GF-D8 (cell line): ENCODE measurements around the gene TMC5.
"Not testable (repeated sequence)": the region's sequence is repeated elsewhere in the genome, so short reads cannot be mapped to it uniquely, and the experiment has no call there.

Experiments
- DNase-seq: peaks from one replicate; lab custom pipeline; 2025; lab: John Stamatoyannopoulos, UW

The TMC5 gene

GRCh38 chr16:19400711-19401110, 17.0 kb upstream of the TMC5 start:
- no peak for DNase-seq

DNA sequence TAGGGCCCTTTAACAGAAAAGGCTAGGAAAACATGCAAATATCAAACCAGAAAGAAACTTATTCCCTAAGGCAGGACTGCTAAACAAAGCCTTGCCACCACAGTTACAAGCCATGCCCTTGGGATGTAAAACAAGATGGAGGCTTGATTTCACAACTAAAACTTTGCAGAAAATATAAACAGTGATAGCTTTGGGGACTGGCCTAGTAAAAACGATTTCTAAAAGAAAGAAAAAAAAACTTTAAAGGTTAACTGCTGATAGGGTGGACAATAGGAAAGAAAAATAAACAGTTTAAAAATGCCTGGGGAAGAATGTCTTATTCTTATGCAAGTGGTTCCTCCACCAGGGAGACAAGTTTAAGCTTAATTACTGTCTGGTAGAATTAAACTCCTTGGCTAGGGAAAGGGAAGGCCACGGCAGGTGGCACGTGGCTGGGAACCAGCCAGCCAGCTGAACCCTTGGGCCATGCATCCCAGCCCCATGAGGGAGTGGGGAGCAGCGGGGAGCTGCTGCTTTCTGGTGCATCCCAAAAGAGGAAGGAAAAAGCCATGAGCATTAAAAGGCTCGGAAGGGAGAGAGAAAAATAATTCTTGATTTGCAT, 10.7 kb upstream of the TMC5 start:
- no peak for DNase-seq

DNA sequence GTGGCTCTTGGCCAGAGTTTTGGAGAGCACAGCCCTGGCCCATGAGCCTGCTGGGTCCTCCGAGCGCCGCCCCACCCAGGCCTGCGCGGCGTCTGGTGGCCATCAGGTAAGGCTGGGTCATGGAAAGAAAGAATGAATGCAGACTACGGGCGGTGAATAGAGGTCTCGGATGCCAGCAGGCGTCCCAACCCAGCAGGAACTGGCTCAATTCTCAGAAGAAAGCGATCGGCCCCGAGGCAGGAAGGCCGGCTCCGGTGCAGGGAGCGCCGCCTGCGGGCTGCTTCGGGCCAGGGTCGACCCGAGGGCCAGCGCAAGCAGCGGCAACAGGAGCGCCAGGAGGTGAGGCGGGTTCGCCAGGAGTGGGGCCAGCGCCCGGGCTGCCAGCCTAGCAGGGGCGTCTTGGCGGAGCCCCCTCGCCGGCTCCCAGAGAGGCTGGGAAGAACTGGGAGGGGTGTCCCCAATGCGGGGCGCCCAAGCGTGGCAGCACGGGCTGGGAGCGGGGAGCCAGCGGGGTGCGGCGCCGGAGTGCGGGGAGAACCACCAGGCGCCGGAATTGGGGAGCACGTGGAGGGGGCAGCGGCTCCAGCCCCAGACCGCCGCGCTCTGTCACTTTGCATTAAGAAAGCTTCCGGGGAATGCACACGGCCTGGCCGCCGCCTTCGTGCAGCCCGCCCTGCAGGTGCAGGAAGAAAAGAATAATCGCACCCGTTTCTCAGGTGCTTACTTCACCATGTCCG, 7.1 kb upstream of the TMC5 start:
- DNase-seq: no peak

GRCh38 chr16:19411298-19411697, 6.4 kb upstream of the TMC5 start:
- no peak for DNase-seq

- DNase-seq: not testable (repeated sequence)
These were observed 5.6 kb upstream of the TMC5 start for GRCh38 chr16:19412055-19412454.

DNA sequence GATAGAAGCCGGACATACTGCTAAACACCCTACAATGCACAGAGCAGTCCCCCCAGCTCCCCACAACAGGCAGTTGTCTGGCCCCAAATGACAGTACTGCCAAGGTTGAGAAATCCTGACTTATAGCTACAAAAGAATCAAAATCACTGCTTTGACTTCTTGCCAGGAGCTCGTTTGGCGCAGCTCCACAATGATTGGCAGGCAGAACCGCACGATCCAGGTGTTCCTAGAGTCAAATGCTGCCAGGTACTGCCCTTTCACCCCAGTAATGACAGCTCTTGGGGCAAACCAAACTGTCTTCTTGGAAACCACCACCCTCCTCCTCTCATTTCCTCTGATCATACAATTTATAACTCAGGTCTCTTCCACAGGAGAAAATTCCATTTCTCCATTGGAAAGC, 2.2 kb upstream of the TMC5 start:
- DNase-seq: no peak

DNA sequence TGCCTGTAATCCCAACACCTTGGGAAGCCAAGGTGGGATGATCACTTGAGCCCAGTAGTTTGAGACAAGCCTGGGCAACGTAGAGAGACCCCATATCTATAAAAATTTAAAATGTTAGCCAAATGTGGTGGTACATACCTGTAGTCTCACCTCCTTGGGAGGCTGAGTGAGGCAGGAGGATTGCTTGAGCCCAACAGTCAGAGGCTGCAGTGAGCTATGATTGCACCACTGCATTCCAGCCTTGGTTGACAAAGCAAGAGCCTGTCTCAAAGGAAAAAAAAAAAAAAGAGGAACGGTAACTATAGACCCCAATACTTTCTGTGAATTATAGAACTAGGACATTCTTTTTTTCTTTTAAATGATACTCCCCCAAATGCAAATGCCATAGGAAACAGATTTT, 1.8 kb upstream of the TMC5 start:
- DNase-seq: no peak

- no peak for DNase-seq
These were observed 517 bp downstream of the TMC5 start for GRCh38 chr16:19418200-19418599.

- DNase-seq: no peak
These were observed 2.0 kb downstream of the TMC5 start for GRCh38 chr16:19419698-19420075.

DNA sequence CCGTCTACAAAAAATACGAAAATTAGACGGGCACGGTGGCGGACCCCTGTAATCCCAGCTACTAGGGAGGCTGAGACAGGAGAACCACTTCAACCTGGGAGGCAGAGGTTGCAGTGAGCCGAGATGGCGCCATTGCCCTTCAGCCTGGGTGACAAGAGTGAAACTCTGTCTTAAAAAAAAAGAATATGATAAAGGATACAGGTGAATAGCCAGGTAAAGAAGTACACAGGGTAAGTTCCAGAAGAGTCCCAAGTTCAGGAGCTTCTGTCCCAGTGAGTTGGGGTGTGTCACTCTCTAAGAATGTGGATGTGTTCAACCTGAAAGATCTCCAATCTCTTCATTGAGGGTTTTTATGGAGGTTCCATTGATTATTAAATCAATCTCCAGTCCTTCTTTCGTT, 6.8 kb downstream of the TMC5 start:
- no peak for DNase-seq

DNA sequence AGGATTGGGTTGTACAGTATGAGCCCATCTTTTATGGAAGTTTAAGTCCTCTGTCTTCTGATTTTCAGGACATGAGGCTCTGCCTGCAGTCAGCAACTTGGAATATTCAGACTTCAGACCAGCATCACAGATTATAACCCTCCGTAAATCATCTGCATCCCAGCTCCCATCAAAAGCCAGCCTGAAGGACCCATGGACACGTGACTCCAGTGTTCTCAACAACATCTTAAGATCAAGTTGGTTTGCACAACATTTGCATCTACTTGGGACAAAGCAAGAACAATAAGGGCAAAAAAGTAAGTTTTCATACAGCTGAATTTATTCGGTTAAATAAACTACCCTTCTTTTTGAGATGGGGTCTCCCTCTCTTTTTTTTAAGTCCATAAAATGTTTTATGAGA, 12.7 kb downstream of the TMC5 start:
- DNase-seq: no peak

GRCh38 chr16:19431636-19432340, 14.1 kb downstream of the TMC5 start:
- DNase-seq: no peak

GRCh38 chr16:19432429-19432828, 14.7 kb downstream of the TMC5 start:
- peak; percentile 42 for DNase-seq

GRCh38 chr16:19434584-19434983, 16.9 kb downstream of the TMC5 start:
- DNase-seq: no peak

GRCh38 chr16:19436540-19436939, 18.9 kb downstream of the TMC5 start:
- no peak for DNase-seq

GRCh38 chr16:19437280-19437679, 19.6 kb downstream of the TMC5 start:
- DNase-seq: no peak

GRCh38 chr16:19438739-19439138, 21.1 kb downstream of the TMC5 start:
- DNase-seq: no peak

- no peak for DNase-seq
These were observed 21.8 kb downstream of the TMC5 start for GRCh38 chr16:19439483-19439882.

GRCh38 chr16:19443659-19444058, 26.0 kb downstream of the TMC5 start:
- DNase-seq: no peak

DNA sequence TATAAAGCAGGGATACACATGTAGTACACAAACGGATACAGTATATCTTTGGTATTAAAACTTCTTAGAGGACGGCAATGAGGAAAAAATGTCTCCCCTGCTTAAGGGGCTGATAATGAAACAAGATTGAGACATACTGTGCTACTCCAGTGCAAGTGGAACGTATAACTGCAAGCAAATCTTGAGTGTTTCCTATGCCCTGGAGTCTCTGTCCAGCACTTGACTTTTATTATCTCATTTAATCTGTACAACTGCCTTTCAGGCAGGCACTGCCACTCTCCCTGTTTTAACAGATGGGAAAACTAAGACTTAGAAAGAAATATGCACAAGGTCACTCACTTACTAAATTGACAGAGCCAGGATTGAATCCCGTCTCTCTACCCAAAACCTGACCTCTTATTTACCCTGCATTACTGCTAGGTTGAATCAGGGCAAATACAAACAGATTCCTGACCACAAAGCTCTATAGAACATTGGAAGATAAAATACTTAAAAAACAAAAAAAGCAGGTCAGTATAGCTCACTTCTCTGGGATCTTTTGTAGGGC, 28.7 kb downstream of the TMC5 start:
- DNase-seq: no peak

GRCh38 chr16:19446886-19447285, 29.2 kb downstream of the TMC5 start:
- DNase-seq: no peak

DNA sequence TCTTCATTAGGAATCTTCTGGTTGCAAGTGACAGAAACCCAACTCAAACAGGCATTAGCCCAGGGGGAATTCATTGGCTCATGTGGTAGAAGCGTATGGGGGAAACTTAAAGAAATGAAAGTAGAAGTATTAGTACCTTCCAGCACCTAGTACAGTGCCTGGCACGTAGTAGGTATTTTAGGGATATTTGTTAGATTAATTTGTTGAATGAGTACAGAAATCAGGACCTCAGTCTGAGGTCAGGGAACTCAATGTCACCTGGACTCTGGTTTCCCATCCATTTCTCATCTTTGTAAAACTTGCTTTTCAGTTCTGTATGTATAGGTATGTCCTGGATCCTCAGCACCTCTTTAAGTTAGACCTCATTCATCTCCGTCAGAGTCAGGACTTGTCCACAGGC, 32.5 kb downstream of the TMC5 start:
- no peak for DNase-seq

DNA sequence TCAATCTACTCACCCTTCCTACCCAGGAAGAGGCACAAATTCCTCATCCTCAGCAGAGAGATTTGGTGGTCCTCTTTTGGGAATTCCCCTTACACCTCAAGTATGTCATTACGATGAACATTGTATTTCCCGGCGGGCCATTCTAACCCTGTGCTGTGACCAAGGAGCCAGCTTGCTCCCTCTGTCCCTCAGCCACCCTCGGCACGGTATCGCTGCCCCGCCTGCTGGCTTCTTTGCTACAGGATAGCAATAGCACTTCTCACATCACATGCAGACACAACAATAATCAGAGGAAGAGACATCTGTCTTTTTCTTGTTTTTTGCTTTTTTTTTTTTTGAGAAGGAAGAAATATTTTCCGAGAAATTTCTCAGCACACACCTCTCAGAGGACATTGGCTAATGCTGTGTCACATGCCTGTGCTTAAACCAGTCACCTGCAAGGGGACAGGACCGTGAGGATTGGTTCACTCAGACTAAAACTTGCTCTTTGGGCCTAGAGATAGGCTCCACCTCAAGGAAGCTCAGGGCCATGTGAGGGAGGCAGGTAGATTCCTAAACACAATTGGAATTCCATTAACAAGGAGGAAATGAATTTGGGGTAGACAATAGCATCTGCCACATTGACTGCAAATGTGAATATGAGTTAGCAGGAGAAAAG, 41.2 kb downstream of the TMC5 start:
- DNase-seq: no peak
